Sigmoid colon (tissue), 4 donors: ENCODE results near the gene ABLIM1.

Source experiments
- EP300 ChIP-seq, 4 donors: sonication (generic); formaldehyde crosslinking; IDR thresholded peaks; one replicate each; pipeline ENCODE4 v1.6.1; 2017; ENCODE audit warnings: antibody characterized with exemption in 4 of 4
- POLR2A ChIP-seq, 2 donors: fragments of 450-650 bp; IDR thresholded peaks; one replicate each; pipeline ENCODE4 v1.6.1; 2016; ENCODE audit warnings: antibody characterized with exemption in 2 of 2, mild to moderate bottlenecking in 2 of 2, moderate library complexity in 2 of 2
- POLR2AphosphoS5 ChIP-seq, 4 donors: sonication (generic); formaldehyde crosslinking; IDR thresholded peaks; one replicate each; pipeline ENCODE4 v1.6.1; 2017; ENCODE audit warnings: antibody characterized with exemption in 4 of 4
- TF ChIP-seq, protein P1 (sequence below), 4 experiments: fragments of 450-650 bp in 3 of 4; fragments of 200-600 bp in 1 of 4; IDR thresholded peaks; one replicate each; pipeline ENCODE4 v1.5.1; 2016 to 2019; ENCODE audit warnings: antibody characterized with exemption in 4 of 4, mild to moderate bottlenecking in 3 of 4, moderate library complexity in 2 of 4

DNA sequence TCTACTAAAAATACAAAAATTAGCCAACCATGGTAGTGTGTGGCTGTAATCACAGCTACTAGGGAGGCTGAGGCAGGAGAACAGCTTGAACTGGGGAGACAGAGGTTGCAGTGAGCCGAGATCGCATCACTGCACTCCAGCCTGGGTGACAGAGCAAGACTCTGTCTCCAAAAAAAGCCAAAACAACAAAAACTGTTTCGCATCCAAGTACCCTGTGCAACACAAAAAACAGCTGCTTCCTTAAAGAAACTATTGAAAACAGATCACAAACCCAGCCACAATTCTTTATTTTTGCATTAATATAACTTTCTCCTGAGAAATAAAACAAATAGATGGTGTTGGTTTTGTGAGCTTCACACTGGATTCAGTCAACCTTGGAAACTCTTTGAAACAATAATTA, 141.7 kb downstream of the ABLIM1 start:
- TF ChIP-seq POLR2AphosphoS5 (IDR thresholded peaks at IDR 0.05) (no peak), EP300 (IDR thresholded peaks at IDR 0.05) (no peak), POLR2A (IDR thresholded peaks at IDR 0.05) (no peak)
- TF ChIP-seq, protein P1, sequence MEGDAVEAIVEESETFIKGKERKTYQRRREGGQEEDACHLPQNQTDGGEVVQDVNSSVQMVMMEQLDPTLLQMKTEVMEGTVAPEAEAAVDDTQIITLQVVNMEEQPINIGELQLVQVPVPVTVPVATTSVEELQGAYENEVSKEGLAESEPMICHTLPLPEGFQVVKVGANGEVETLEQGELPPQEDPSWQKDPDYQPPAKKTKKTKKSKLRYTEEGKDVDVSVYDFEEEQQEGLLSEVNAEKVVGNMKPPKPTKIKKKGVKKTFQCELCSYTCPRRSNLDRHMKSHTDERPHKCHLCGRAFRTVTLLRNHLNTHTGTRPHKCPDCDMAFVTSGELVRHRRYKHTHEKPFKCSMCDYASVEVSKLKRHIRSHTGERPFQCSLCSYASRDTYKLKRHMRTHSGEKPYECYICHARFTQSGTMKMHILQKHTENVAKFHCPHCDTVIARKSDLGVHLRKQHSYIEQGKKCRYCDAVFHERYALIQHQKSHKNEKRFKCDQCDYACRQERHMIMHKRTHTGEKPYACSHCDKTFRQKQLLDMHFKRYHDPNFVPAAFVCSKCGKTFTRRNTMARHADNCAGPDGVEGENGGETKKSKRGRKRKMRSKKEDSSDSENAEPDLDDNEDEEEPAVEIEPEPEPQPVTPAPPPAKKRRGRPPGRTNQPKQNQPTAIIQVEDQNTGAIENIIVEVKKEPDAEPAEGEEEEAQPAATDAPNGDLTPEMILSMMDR (IDR thresholded peaks at IDR 0.05), result no peak
